Lower lobe of right lung (tissue), 2 donors: ENCODE measurements around the gene ITGB6. TPM values are rescaled to one million over a fixed set of nuclear protein-coding genes. Genes with fewer than 3 reads are reported as not detected.

Source experiments
- ATAC-seq, 2 donors: fragments of 200-7000 bp; cut with Tn5 transposase; one replicate each; pipeline ENCODE4 v1.9.1; 2020 to 2022; ENCODE audit warnings: mild to moderate bottlenecking in 2 of 2, moderate library complexity in 2 of 2
- DNase-seq: peaks from one replicate; pipeline ENCODE4 v3.0.0-alpha.2; 2020
- H3K27ac ChIP-seq: fragments of 200-600 bp; one replicate; pipeline ENCODE4 v1.8.0; 2022
- H3K27me3 ChIP-seq: fragments of 200-600 bp; one replicate; pipeline ENCODE4 v1.8.0; 2022; ENCODE audit warnings: low read depth
- H3K36me3 ChIP-seq: fragments of 200-600 bp; one replicate; pipeline ENCODE4 v1.8.0; 2022; ENCODE audit warnings: mild to moderate bottlenecking
- H3K4me1 ChIP-seq: fragments of 200-600 bp; one replicate; pipeline ENCODE4 v1.8.0; 2022
- H3K4me3 ChIP-seq: fragments of 200-600 bp; one replicate; pipeline ENCODE4 v1.8.0; 2022; ENCODE audit warnings: mild to moderate bottlenecking
- H3K9me3 ChIP-seq: fragments of 200-600 bp; one replicate; pipeline ENCODE4 v1.8.0; 2022
- intact Hi-C: fragments of 100-400 bp; cut with DNase I; formaldehyde crosslinking; loops from one replicate; pipeline ENCODE4 v1.11.0; 2022
- total RNA-seq: library from RNA; stranded (reverse); fragmentation: NEBNext Ultra II Directional; extraction: Animal tissue kit (Norgen Biotek cat#: 25700); gene quantifications from one replicate; pipeline ENCODE4 v1.2.1, GENCODE V29; 2021
- TF ChIP-seq, protein P1 (sequence below): fragments of 200-600 bp; IDR thresholded peaks from one replicate; pipeline ENCODE4 v1.8.0; 2022; ENCODE audit warnings: antibody characterized with exemption, mild to moderate bottlenecking
- donor health status: DM: no; HTN: yes; CAD: no; lungs with severe emphysema.

Gene ITGB6
- total RNA-seq, 1 donor from 2014 or later = 65.2 TPM

DNA sequence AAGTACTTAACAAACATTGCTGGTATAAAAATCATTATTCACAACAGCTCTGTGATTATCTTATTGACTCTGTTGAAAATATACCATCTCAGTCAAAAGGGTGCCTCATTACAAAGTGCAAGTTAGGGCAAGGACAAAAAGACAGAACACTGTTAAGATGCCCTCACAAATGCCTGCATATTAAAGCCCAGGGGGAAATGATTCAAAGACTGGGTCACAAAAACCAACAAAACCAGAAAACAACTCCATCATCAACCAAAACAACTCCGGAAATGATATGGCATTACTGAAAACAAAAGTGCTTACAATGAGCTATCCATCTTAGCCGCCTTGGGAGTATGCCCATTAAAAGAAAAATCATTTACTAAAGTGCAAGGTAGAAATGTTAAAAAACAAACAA is 147.5 kb downstream of the ITGB6 start:
- no peak for DNase-seq
- ATAC-seq = no peak
- Histone ChIP-seq H3K4me1 (no peaks in the 10 kb centered on the region), H3K4me3 (no peak overlapping the region), H3K36me3 (no peaks in the 10 kb centered on the region), H3K27me3 (no peaks in the 10 kb centered on the region), H3K9me3 (no peaks in the 10 kb centered on the region), H3K27ac (no peak overlapping the region)
- TF ChIP-seq, protein P1, sequence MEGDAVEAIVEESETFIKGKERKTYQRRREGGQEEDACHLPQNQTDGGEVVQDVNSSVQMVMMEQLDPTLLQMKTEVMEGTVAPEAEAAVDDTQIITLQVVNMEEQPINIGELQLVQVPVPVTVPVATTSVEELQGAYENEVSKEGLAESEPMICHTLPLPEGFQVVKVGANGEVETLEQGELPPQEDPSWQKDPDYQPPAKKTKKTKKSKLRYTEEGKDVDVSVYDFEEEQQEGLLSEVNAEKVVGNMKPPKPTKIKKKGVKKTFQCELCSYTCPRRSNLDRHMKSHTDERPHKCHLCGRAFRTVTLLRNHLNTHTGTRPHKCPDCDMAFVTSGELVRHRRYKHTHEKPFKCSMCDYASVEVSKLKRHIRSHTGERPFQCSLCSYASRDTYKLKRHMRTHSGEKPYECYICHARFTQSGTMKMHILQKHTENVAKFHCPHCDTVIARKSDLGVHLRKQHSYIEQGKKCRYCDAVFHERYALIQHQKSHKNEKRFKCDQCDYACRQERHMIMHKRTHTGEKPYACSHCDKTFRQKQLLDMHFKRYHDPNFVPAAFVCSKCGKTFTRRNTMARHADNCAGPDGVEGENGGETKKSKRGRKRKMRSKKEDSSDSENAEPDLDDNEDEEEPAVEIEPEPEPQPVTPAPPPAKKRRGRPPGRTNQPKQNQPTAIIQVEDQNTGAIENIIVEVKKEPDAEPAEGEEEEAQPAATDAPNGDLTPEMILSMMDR = no peak
- intact Hi-C loops = no loop called here

DNA sequence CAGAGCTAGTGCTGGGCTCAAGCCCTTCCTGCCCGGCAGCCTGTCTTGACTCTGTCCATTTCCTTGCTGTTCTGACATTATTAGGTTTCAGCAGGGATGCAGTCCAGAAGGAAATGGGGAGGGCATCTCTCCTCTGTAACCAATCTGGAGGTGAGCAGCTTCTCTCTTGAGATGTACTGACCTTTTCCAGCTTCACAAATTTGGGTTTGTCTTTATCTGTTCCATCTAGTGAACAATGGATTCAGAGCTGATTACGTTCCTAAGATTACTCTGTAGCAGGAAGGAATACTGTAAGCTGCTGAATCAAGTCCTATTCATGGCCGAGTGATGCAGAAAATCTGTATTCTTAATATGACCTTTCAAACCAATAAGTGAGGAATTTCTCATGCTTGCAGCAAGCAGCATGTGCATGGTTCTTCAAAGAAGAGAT is 148.7 kb downstream of the ITGB6 start:
- no peak for ATAC-seq
- no peaks in the 10 kb centered on the region for H3K4me1 ChIP-seq

DNA sequence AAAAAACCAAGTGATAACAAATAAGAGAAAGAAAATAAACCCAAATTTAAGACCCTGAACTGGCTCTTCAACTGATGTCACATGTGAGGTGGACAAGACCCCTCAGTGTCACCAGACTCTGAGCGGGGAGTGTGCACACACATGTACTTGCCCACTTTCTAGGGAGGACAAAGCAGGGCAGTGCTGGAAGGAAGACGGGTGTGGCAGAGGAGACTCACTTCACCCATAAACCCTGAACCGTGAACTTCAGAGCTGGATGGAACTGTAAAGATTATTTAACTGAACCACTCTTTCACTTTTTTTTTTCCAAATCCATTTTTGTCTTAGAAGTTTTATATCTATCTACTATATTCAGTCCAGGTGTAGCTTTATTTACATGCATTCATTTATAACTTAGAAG is 149.9 kb downstream of the ITGB6 start:
- no peak for DNase-seq
- no peak for ATAC-seq
- Histone ChIP-seq H3K27me3 (no peaks in the 10 kb centered on the region), H3K4me1 (no peaks in the 10 kb centered on the region), H3K9me3 (no peaks in the 10 kb centered on the region), H3K4me3 (no peak overlapping the region), H3K36me3 (no peaks in the 10 kb centered on the region), H3K27ac (no peak overlapping the region)
- TF ChIP-seq, protein P1 = no peak
- intact Hi-C loops = no loop called here

More for the DNA sequence above, 148.7 kb downstream of the ITGB6 start:
- TF ChIP-seq, protein P1 = no peak
- Histone ChIP-seq H3K4me3 (no peak overlapping the region), H3K27me3 (no peaks in the 10 kb centered on the region), H3K36me3 (no peaks in the 10 kb centered on the region), H3K27ac (no peak overlapping the region), H3K9me3 (no peaks in the 10 kb centered on the region)
- intact Hi-C loops = no loop called here
- DNase-seq = no peak

Other genes with a start within 250 kb of the ITGB6 start
- gene PLA2R1, start 137.7 kb downstream of the ITGB6 start, total RNA-seq = 5.6 TPM